Measurements from ENCODE around the gene GNAO1. TPM values are rescaled to one million over a fixed set of nuclear protein-coding genes. Genes with fewer than 3 reads are reported as not detected.

GNAO1 gene
- total RNA-seq, 1 experiment from 2014 or later, result 3.7 TPM

- DNase-seq (ENCODE audit: low read depth, low spot score), result no peak
- in situ Hi-C loops (cut with HindIII; ENCODE audit: low pct_unique_long_range_greater_than_20kb, low sequenced_read_pairs), result no loop called here
Measured at GRCh38 chr16:56355786-56356275, 164.5 kb downstream of the GNAO1 start.

- DNase-seq (ENCODE audit: low read depth, low spot score), result peak; percentile 81
- in situ Hi-C loops (cut with HindIII; ENCODE audit: low pct_unique_long_range_greater_than_20kb, low sequenced_read_pairs), result no loop called here
Measured at GRCh38 chr16:56356276-56357240, 165.3 kb downstream of the GNAO1 start.

- in situ Hi-C loops (cut with HindIII; ENCODE audit: low pct_unique_long_range_greater_than_20kb, low sequenced_read_pairs), result no loop called here
- DNase-seq (ENCODE audit: low read depth, low spot score), result no peak
Measured at GRCh38 chr16:56357241-56357764, 166.0 kb downstream of the GNAO1 start.

GRCh38 chr16:56357765-56358322 is 166.6 kb downstream of the GNAO1 start:
- in situ Hi-C loops (cut with HindIII; ENCODE audit: low pct_unique_long_range_greater_than_20kb, low sequenced_read_pairs), result no loop called here
- no peak for DNase-seq (ENCODE audit: low read depth, low spot score)

GRCh38 chr16:56360117-56361008 is 169.1 kb downstream of the GNAO1 start:
- DNase-seq (ENCODE audit: low read depth, low spot score), result no peak

GRCh38 chr16:56362057-56362655 is 170.9 kb downstream of the GNAO1 start:
- DNase-seq (ENCODE audit: low read depth, low spot score), result no peak
- in situ Hi-C loops (cut with HindIII; ENCODE audit: low pct_unique_long_range_greater_than_20kb, low sequenced_read_pairs), result no loop called here

More at GRCh38 chr16:56360117-56361008, 169.1 kb downstream of the GNAO1 start:
- in situ Hi-C loops (cut with HindIII; ENCODE audit: low pct_unique_long_range_greater_than_20kb, low sequenced_read_pairs), result no loop called here

- in situ Hi-C loops (cut with HindIII; ENCODE audit: low pct_unique_long_range_greater_than_20kb, low sequenced_read_pairs), result no loop called here
- no peak for DNase-seq (ENCODE audit: low read depth, low spot score)
Measured at GRCh38 chr16:56362706-56363105, 171.4 kb downstream of the GNAO1 start.

GRCh38 chr16:56363181-56363716 is 172.0 kb downstream of the GNAO1 start:
- DNase-seq (ENCODE audit: low read depth, low spot score), result no peak
- in situ Hi-C loops (cut with HindIII; ENCODE audit: low pct_unique_long_range_greater_than_20kb, low sequenced_read_pairs), result no loop called here

- in situ Hi-C loops (cut with HindIII; ENCODE audit: low pct_unique_long_range_greater_than_20kb, low sequenced_read_pairs), result no loop called here
- no peak for DNase-seq (ENCODE audit: low read depth, low spot score)
Measured at GRCh38 chr16:56363781-56364565, 172.7 kb downstream of the GNAO1 start.

- no peak for DNase-seq (ENCODE audit: low read depth, low spot score)
- in situ Hi-C loops (cut with HindIII; ENCODE audit: low pct_unique_long_range_greater_than_20kb, low sequenced_read_pairs), result no loop called here
Measured at GRCh38 chr16:56364865-56365264, 173.6 kb downstream of the GNAO1 start.

- in situ Hi-C loops (cut with HindIII; ENCODE audit: low pct_unique_long_range_greater_than_20kb, low sequenced_read_pairs), result no loop called here
- no peak for DNase-seq (ENCODE audit: low read depth, low spot score)
Measured at GRCh38 chr16:56365552-56365951, 174.3 kb downstream of the GNAO1 start.

GRCh38 chr16:56366945-56367344 is 175.7 kb downstream of the GNAO1 start:
- no peak for DNase-seq (ENCODE audit: low read depth, low spot score)
- in situ Hi-C loops (cut with HindIII; ENCODE audit: low pct_unique_long_range_greater_than_20kb, low sequenced_read_pairs), result no loop called here

GRCh38 chr16:56367764-56368163 is 176.5 kb downstream of the GNAO1 start:
- in situ Hi-C loops (cut with HindIII; ENCODE audit: low pct_unique_long_range_greater_than_20kb, low sequenced_read_pairs), result no loop called here
- no peak for DNase-seq (ENCODE audit: low read depth, low spot score)

GRCh38 chr16:56368545-56368944 is 177.3 kb downstream of the GNAO1 start:
- no peak for DNase-seq (ENCODE audit: low read depth, low spot score)
- in situ Hi-C loops (cut with HindIII; ENCODE audit: low pct_unique_long_range_greater_than_20kb, low sequenced_read_pairs), result no loop called here

- in situ Hi-C loops (cut with HindIII; ENCODE audit: low pct_unique_long_range_greater_than_20kb, low sequenced_read_pairs), result no loop called here
Measured at GRCh38 chr16:56369202-56369601, 177.9 kb downstream of the GNAO1 start.

GRCh38 chr16:56370185-56370874 is 179.0 kb downstream of the GNAO1 start:
- no peak for DNase-seq (ENCODE audit: low read depth, low spot score)
- in situ Hi-C loops (cut with HindIII; ENCODE audit: low pct_unique_long_range_greater_than_20kb, low sequenced_read_pairs), result no loop called here

More at GRCh38 chr16:56369202-56369601, 177.9 kb downstream of the GNAO1 start:
- DNase-seq (ENCODE audit: low read depth, low spot score), result no peak
